GM19193 (cell line): ENCODE data around the gene TMUB2.
A peak's percentile ranks its signal among the peaks of the same experiment; 100 is the strongest.

Source experiments
- POLR2A ChIP-seq: IDR thresholded peaks from 4 replicates; pipeline ENCODE4 v1.6.1; 2011; ENCODE audit not compliant: insufficient read depth, insufficient read length; ENCODE audit errors: extremely low read depth

Gene TMUB2

GRCh38 chr17:44207319-44207718, 20.5 kb downstream of the TMUB2 start:
- TF ChIP-seq POLR2A, result no peak

- no peak for TF ChIP-seq POLR2A
These were observed 21.0 kb downstream of the TMUB2 start for GRCh38 chr17:44207743-44208142.

- no peak for TF ChIP-seq POLR2A
These were observed 23.1 kb downstream of the TMUB2 start for GRCh38 chr17:44209786-44210341.

- no peak for TF ChIP-seq POLR2A
These were observed 23.8 kb downstream of the TMUB2 start for GRCh38 chr17:44210342-44211192.

GRCh38 chr17:44211281-44212265, 24.8 kb downstream of the TMUB2 start:
- no peak for TF ChIP-seq POLR2A

GRCh38 chr17:44212507-44213402, 26.0 kb downstream of the TMUB2 start:
- TF ChIP-seq POLR2A, result peak; percentile 40

- TF ChIP-seq POLR2A, result no peak
These were observed 26.8 kb downstream of the TMUB2 start for GRCh38 chr17:44213403-44214229.

- no peak for TF ChIP-seq POLR2A
These were observed 27.4 kb downstream of the TMUB2 start for GRCh38 chr17:44214230-44214494.

- TF ChIP-seq POLR2A, result no peak
These were observed 28.1 kb downstream of the TMUB2 start for GRCh38 chr17:44214896-44215295.

GRCh38 chr17:44216173-44216572, 29.4 kb downstream of the TMUB2 start:
- TF ChIP-seq POLR2A, result peak; percentile 23

GRCh38 chr17:44216694-44217093, 29.9 kb downstream of the TMUB2 start:
- no peak for TF ChIP-seq POLR2A

- no peak for TF ChIP-seq POLR2A
These were observed 31.1 kb downstream of the TMUB2 start for GRCh38 chr17:44217738-44218343.
